EH (cell line): Measurements from ENCODE around the gene NKAIN2.
"Not testable (repeated sequence)": the region's sequence is repeated elsewhere in the genome, so short reads cannot be mapped to it uniquely, and the experiment has no call there.

Source experiments
- DNase-seq: peaks from one replicate; pipeline ENCODE4 v3.0.0-alpha.2; 2015; ENCODE audit warnings: low read depth

Gene NKAIN2

DNA sequence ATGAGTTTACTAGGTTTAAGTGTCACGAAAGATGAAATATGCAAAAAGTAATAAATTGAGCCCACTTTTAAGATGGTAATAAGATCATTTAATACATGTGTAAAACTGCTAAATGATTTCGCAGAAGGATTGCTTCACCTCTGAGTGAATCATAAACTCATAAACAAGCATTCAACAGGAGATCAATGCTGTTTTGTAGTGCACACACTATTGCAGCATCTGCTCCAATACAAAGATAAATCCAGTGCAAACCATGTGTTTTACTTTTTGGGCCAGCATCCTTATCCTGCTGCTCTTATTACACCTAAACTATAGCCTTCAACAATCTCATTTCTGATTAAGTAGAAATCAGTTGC lies 400.1 kb downstream of the NKAIN2 start:
- no peak for DNase-seq

- no peak for DNase-seq
Measured at GRCh38 chr6:124205921-124206320, 402.3 kb downstream of the NKAIN2 start.

GRCh38 chr6:124223611-124224345 lies 420.1 kb downstream of the NKAIN2 start:
- peak; percentile 0 for DNase-seq

GRCh38 chr6:124226396-124226795 lies 422.7 kb downstream of the NKAIN2 start:
- no peak for DNase-seq

GRCh38 chr6:124233221-124233620 lies 429.6 kb downstream of the NKAIN2 start:
- no peak for DNase-seq

DNA sequence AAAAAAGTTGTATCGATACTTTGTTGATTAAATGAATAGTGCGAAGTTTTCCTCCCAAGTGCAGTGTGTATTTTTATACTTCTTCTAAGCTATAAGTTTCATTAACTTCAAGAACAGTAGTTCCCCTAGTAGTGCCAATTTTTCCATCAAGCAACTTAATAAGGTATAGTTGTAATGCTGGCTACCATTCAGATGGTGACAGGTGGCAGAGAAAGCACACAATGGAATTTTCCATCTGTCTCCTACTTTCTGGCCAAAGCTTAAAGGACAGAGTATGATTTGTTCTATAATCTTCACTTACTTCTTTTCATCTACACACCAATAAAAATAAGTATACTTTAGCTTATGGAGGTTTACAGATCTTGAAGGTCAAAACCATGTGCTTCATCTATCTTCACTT lies 431.1 kb downstream of the NKAIN2 start:
- DNase-seq: no peak

DNA sequence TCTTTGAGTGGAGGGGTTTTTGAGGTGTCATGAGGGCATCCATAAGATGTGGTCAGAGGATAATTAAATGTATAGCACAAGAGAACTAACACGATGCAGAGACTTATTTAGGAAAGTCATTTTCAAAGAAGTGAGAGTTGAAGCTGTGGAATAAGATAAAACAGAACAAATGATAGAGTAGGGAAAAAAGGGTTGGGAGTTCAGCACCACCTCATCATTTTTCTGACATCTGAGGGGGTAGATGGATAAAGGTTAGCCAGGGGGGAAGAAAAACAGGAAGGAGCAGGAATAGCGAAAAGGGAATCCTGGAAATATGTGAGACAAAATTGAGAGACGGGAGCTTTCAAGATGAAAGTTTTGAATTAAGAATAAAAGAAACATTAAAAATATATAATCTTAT lies 434.2 kb downstream of the NKAIN2 start:
- DNase-seq: no peak

- not testable (repeated sequence) for DNase-seq
Measured at GRCh38 chr6:124238408-124238807, 434.7 kb downstream of the NKAIN2 start.

GRCh38 chr6:124254941-124255685 lies 451.4 kb downstream of the NKAIN2 start:
- DNase-seq: no peak

DNA sequence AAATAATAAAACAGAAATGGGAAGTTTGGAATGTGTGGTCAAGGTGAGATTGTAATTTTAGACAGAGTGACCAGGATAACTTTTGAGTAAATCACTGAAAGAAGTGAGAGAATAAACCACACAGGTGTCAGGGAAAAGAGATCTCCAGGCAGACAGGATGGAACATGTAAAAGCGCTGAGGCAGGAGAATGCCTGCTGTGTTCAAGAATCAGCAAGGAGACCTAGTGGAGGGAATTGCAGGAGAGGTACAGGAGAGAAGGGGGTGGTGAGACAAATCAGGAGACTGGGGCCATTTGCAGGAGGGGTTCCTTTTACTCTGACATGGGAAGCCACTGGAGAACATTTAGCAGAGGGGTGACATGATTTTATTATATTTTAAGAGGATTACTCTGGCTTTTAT lies 456.7 kb downstream of the NKAIN2 start:
- DNase-seq: no peak

GRCh38 chr6:124269733-124270132 lies 466.1 kb downstream of the NKAIN2 start:
- DNase-seq: no peak

GRCh38 chr6:124273701-124274100 lies 470.0 kb downstream of the NKAIN2 start:
- DNase-seq: no peak

DNA sequence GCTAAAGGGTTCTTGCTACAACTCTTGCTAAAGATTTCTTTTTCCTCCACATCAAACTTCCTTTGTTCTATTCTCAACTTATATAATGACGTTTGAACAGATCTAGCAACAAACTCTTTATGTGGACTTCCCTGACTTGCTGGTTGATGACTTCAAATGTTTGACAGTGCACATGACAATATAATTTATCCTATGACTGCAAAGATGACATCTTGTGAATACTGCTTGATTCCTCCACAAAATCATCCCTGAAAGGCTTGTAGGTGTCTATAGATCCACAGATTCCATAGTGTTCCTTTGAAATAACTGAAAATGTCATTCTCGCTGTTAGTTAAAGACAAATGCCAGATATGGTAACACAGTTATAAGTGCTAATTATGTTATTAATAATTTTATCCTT lies 478.9 kb downstream of the NKAIN2 start:
- DNase-seq: no peak

- no peak for DNase-seq
Measured at GRCh38 chr6:124283486-124283885, 479.8 kb downstream of the NKAIN2 start.

GRCh38 chr6:124285146-124285545 lies 481.5 kb downstream of the NKAIN2 start:
- DNase-seq: no peak

- DNase-seq: peak; percentile 32
Measured at GRCh38 chr6:124294574-124295200, 491.0 kb downstream of the NKAIN2 start.

GRCh38 chr6:124297507-124297906 lies 493.8 kb downstream of the NKAIN2 start:
- DNase-seq: no peak

- no peak for DNase-seq
Measured at GRCh38 chr6:124298730-124299129, 495.1 kb downstream of the NKAIN2 start.

- not testable (repeated sequence) for DNase-seq
Measured at GRCh38 chr6:124300907-124301306, 497.2 kb downstream of the NKAIN2 start.

GRCh38 chr6:124303971-124304370 lies 500.3 kb downstream of the NKAIN2 start:
- no peak for DNase-seq

GRCh38 chr6:124310139-124310538 lies 506.5 kb downstream of the NKAIN2 start:
- DNase-seq: no peak

- DNase-seq: no peak
Measured at GRCh38 chr6:124319410-124319809, 515.7 kb downstream of the NKAIN2 start.

DNA sequence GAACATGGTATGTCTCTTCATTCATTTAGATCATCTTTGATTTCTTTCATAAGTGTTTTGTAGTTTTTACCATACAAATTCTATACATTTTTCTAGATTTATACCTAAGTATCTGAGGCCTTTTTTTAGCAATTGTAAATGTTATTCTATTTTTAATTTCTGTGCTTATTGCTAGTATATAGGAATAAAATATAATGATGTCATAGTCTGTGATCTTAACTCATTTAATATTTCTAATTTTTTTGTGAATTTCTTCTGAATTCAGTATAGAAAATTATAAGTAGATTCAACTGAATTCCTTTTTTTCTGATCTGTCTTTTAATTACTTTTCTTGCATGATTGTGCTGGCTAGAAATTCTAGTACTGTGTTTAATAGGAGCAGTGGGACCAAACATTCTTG lies 520.6 kb downstream of the NKAIN2 start:
- DNase-seq: no peak
